Tibial artery (tissue), 4 donors: ENCODE measurements around the gene RGS7.
"Not testable (repeated sequence)": the region's sequence is repeated elsewhere in the genome, so short reads cannot be mapped to it uniquely, and the experiment has no call there.

Source experiments
- DNase-seq, 2 donors: peaks; one replicate each; pipeline ENCODE4 v3.0.0-alpha.2; 2019
- H3K27ac ChIP-seq, 2 donors: fragments of 200-600 bp; sonication (generic) in 1 of 2; 1 replicate in 1 of 2; 2 replicates in 1 of 2; pipeline ENCODE4 v1.5.1; 2018 to 2019; ENCODE audit warnings: mild to moderate bottlenecking in 1 of 2
- H3K27me3 ChIP-seq, 2 donors: fragments of 200-600 bp; sonication (generic) in 1 of 2; one replicate each; pipeline versions ENCODE4 v1.5.1 to v1.6.0; 2016 to 2019
- H3K36me3 ChIP-seq, 3 donors: fragments of 200-600 bp; sonication (generic) in 2 of 3; one replicate each; pipeline ENCODE4 v1.5.1; 2016 to 2019; ENCODE audit warnings: mild to moderate bottlenecking in 2 of 3
- H3K4me1 ChIP-seq, 4 donors: fragments of 200-600 bp; sonication (generic) in 2 of 4; 1 replicate in 3 of 4; 2 replicates in 1 of 4; pipeline ENCODE4 v1.5.1; 2016 to 2019
- H3K4me3 ChIP-seq, 2 donors: fragments of 200-600 bp; sonication (generic) in 1 of 2; 1 replicate in 1 of 2; 2 replicates in 1 of 2; pipeline ENCODE4 v1.5.1; 2018 to 2019; ENCODE audit warnings: mild to moderate bottlenecking in 2 of 2
- H3K9me3 ChIP-seq, 3 donors: fragments of 200-600 bp; sonication (generic) in 1 of 3; one replicate each; pipeline ENCODE4 v1.5.1; 2016 to 2019
- intact Hi-C: fragments of 100-400 bp; cut with DNase I; formaldehyde crosslinking; loops from one replicate; pipeline ENCODE4 v1.15.0; 2023; ENCODE audit warnings: low total_unique reads
- TF ChIP-seq, protein P1 (sequence below), 2 experiments: fragments of 200-600 bp in 1 of 2; fragments of 450-650 bp in 1 of 2; IDR thresholded peaks; one replicate each; pipeline ENCODE4 v1.5.1; 2017 to 2019; ENCODE audit warnings: antibody characterized with exemption in 2 of 2, mild to moderate bottlenecking in 1 of 2, moderate library complexity in 1 of 2

RGS7 gene

GRCh38 chr1:240912821-240913220, 444.2 kb downstream of the RGS7 start:
- no peak overlapping the region for H3K27ac ChIP-seq
- H3K4me1 ChIP-seq, result no peaks in the 10 kb centered on the region
- H3K36me3 ChIP-seq, result no peaks in the 10 kb centered on the region
- no peaks in the 10 kb centered on the region for H3K27me3 ChIP-seq
- H3K4me3 ChIP-seq, result no peak overlapping the region
- DNase-seq, result no peak
- TF ChIP-seq, protein P1, sequence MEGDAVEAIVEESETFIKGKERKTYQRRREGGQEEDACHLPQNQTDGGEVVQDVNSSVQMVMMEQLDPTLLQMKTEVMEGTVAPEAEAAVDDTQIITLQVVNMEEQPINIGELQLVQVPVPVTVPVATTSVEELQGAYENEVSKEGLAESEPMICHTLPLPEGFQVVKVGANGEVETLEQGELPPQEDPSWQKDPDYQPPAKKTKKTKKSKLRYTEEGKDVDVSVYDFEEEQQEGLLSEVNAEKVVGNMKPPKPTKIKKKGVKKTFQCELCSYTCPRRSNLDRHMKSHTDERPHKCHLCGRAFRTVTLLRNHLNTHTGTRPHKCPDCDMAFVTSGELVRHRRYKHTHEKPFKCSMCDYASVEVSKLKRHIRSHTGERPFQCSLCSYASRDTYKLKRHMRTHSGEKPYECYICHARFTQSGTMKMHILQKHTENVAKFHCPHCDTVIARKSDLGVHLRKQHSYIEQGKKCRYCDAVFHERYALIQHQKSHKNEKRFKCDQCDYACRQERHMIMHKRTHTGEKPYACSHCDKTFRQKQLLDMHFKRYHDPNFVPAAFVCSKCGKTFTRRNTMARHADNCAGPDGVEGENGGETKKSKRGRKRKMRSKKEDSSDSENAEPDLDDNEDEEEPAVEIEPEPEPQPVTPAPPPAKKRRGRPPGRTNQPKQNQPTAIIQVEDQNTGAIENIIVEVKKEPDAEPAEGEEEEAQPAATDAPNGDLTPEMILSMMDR (IDR thresholded peaks at IDR 0.05), result no peak
- intact Hi-C loops, result no loop called here
- H3K9me3 ChIP-seq, result no peaks in the 10 kb centered on the region

DNA sequence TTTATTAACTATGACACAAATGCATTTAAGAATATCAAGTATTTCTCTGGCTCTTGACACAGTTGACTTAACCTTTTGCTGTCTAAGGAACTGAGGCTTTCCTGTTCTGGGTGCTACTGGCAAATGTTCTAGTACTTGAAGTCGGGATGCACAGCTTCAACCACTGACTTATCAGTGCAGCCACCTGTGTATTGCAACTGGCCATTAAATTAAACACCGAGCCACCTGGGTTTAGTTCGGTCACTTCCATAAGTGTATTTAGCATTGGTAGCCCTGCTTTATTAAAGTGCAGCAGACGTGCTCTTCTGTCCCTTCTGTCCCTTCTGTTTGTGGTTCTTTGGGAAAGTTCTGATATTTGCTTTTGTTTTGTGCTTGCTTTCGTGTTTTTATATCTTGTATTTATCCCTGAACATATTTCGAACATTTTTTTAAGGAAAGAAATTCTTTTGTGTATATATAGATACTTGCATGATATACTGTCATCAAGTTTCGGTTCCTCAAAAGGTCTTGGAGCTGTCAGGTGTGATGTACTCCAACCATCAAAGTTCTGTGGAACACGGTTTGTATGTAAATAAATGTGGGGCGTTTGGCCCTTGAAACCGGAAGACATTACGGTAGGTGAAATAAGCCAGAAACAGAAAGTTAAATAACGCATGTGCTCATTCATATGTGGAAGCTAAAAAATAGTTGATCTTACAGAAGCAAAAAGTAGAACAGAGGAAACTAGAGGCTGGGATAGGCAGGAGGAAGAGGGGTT, 447.1 kb downstream of the RGS7 start:
- TF ChIP-seq, protein P1 (IDR thresholded peaks at IDR 0.05), result no peak
- intact Hi-C loops, result no loop called here
- Histone ChIP-seq H3K36me3 (no peaks in the 10 kb centered on the region), H3K27ac (no peak overlapping the region), H3K4me1 (no peaks in the 10 kb centered on the region), H3K9me3 (no peaks in the 10 kb centered on the region), H3K4me3 (no peak overlapping the region), H3K27me3 (no peaks in the 10 kb centered on the region)
- DNase-seq, result no peak

GRCh38 chr1:240906477-240906876, 450.5 kb downstream of the RGS7 start:
- Histone ChIP-seq H3K27ac (no peak overlapping the region), H3K4me1 (no peaks in the 10 kb centered on the region), H3K4me3 (no peak overlapping the region), H3K36me3 (no peaks in the 10 kb centered on the region), H3K27me3 (no peaks in the 10 kb centered on the region), H3K9me3 (no peaks in the 10 kb centered on the region)
- no peak for DNase-seq
- intact Hi-C loops, result no loop called here
- TF ChIP-seq, protein P1 (IDR thresholded peaks at IDR 0.05), result no peak

DNA sequence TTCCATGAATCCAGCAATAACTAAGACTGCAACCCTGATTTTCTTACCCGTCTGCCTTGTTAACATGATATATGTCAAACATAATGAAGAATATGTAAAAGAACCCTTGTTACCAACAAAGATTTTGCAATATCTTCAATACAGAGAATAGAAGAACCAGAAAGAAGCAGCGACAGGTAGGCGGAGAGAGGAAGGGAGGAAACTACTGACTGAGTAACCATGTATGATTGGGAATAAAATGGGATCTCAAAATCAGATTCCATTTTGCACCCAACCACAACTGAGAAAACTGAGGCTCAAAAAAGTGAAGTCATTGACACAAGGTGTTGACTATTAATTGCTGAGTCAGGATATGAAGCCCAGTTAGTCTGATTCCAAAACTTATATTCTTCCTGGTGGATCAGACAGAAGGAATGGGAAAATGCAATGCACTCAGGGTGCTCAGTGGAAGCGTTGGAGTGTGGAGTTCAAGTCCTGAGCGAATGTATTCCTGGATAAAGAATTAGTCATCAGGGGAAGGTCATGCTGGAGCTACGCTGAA, 451.7 kb downstream of the RGS7 start:
- TF ChIP-seq, protein P1 (IDR thresholded peaks at IDR 0.05), result no peak
- H3K4me3 ChIP-seq, result no peak overlapping the region
- H3K4me1 ChIP-seq, result no peaks in the 10 kb centered on the region
- intact Hi-C loops, result no loop called here
- no peaks in the 10 kb centered on the region for H3K27me3 ChIP-seq
- H3K36me3 ChIP-seq, result no peaks in the 10 kb centered on the region
- DNase-seq, result no peak
- no peak overlapping the region for H3K27ac ChIP-seq
- no peaks in the 10 kb centered on the region for H3K9me3 ChIP-seq

DNA sequence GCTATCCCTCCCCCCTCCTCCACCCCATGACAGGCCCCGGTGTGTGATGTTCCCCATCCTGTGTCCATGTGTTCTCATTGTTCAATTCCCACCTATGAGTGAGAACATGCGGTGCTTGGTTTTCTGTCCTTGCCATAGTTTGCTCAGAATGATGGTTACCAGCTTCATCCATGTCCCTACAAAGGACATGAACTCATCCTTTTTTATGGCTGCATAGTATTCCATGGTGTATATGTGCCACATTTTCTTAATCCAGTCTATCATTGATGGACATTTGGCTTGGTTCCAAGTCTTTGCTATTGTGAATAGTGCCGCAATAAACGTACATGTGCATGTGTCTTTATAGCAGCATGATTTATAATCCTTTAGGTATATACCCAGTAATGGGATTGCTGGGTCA, 461.6 kb downstream of the RGS7 start:
- DNase-seq, H3K4me1 ChIP-seq, H3K9me3 ChIP-seq, H3K4me3 ChIP-seq, H3K36me3 ChIP-seq, H3K27me3 ChIP-seq, H3K27ac ChIP-seq, intact Hi-C loops: not testable (repeated sequence)

GRCh38 chr1:240888787-240889048, 468.3 kb downstream of the RGS7 start:
- Histone ChIP-seq H3K27ac (no peak overlapping the region), H3K9me3 (no peaks in the 10 kb centered on the region), H3K4me3 (no peak overlapping the region), H3K4me1 (no peaks in the 10 kb centered on the region), H3K36me3 (no peaks in the 10 kb centered on the region), H3K27me3 (no peaks in the 10 kb centered on the region)
- TF ChIP-seq, protein P1 (IDR thresholded peaks at IDR 0.05), result no peak
- DNase-seq, result no peak
- intact Hi-C loops, result no loop called here
